HepG2 (cell line): ENCODE measurements around the gene LGALS8. TPM values are rescaled to one million over a fixed set of nuclear protein-coding genes. Genes with fewer than 3 reads are reported as not detected.
A peak's percentile ranks its signal among the peaks of the same experiment; 100 is the strongest.

Source experiments
- EED ChIP-seq: sonication (generic); formaldehyde crosslinking; IDR thresholded peaks from 2 replicates; pipeline ENCODE4 v1.5.0; 2020; ENCODE audit warnings: mild to moderate bottlenecking, missing genetic modification reagents
- EHMT2 ChIP-seq: fragments of 200-600 bp; sonication (generic); IDR thresholded peaks from 2 replicates; pipeline ENCODE4 v1.7.0; 2017; ENCODE audit warnings: antibody characterized with exemption, low read depth, low read length, borderline replicate concordance
- FOSL2 ChIP-seq: sonication (generic); formaldehyde crosslinking; IDR thresholded peaks from 2 replicates; pipeline ENCODE4 v1.4.0; 2020; ENCODE audit warnings: missing genetic modification reagents
- MBD4 ChIP-seq: IDR thresholded peaks from 2 replicates; pipeline ENCODE4 v1.6.1; 2012; ENCODE audit warnings: low read length, inconsistent platforms, borderline replicate concordance
- NCOR1 ChIP-seq: fragments of 200-600 bp; sonication (generic); IDR thresholded peaks from 2 replicates; pipeline ENCODE4 v1.7.0; 2017; ENCODE audit warnings: antibody characterized with exemption, low read length, borderline replicate concordance
- RARA ChIP-seq: IDR thresholded peaks from 2 replicates; pipeline ENCODE4 v1.6.1; 2016; ENCODE audit warnings: missing genetic modification reagents, missing compliant biosample characterization
- RFXANK ChIP-seq: IDR thresholded peaks from 2 replicates; pipeline ENCODE4 v1.6.1; 2016
- RXRA ChIP-seq: sonication (generic); formaldehyde crosslinking; IDR thresholded peaks from 2 replicates; pipeline ENCODE4 v1.5.1; 2020; ENCODE audit warnings: missing genetic modification reagents
- SIN3A ChIP-seq: IDR thresholded peaks from 2 replicates; pipeline ENCODE4 v1.6.1; 2011; ENCODE audit warnings: low read depth, mild to moderate bottlenecking, control low read depth, low read length, borderline replicate concordance
- SMAD1 ChIP-seq: sonication (generic); formaldehyde crosslinking; IDR thresholded peaks from 2 replicates; pipeline ENCODE4 v1.4.0; 2020; ENCODE audit warnings: missing genetic modification reagents, low read depth, mild to moderate bottlenecking, borderline replicate concordance
- SMARCE1 ChIP-seq: fragments of 450-650 bp; IDR thresholded peaks from 2 replicates; pipeline ENCODE4 v1.6.1; 2017; ENCODE audit warnings: borderline replicate concordance
- SMC3 ChIP-seq: IDR thresholded peaks from 2 replicates; pipeline ENCODE4 v1.6.1; 2011; ENCODE audit warnings: low read length, improper control_type of control experiment
- SUZ12 ChIP-seq: fragments of 150-350 bp; IDR thresholded peaks from 2 replicates; pipeline ENCODE4 v1.6.1; 2014; ENCODE audit warnings: low read depth, low read length
- THYN1 ChIP-seq: sonication (generic); formaldehyde crosslinking; IDR thresholded peaks from 2 replicates; pipeline ENCODE4 v1.8.1; 2023; ENCODE audit warnings: low read depth, mild to moderate bottlenecking, moderate library complexity, missing genetic modification reagents, borderline replicate concordance
- WIZ ChIP-seq: sonication (generic); formaldehyde crosslinking; IDR thresholded peaks from 2 replicates; pipeline ENCODE4 v1.5.1; 2020; ENCODE audit warnings: mild to moderate bottlenecking, missing genetic modification reagents
- ZBTB8A ChIP-seq: sonication (generic); formaldehyde crosslinking; IDR thresholded peaks from 2 replicates; pipeline ENCODE4 v1.4.0; 2020; ENCODE audit warnings: mild to moderate bottlenecking, low read depth, missing genetic modification reagents, borderline replicate concordance
- ZNF282 ChIP-seq: fragments of 450-650 bp; IDR thresholded peaks from 2 replicates; pipeline ENCODE4 v1.6.1; 2018; ENCODE audit not compliant: partially characterized antibody
- ZNF326 ChIP-seq: sonication (generic); formaldehyde crosslinking; IDR thresholded peaks from 2 replicates; pipeline ENCODE4 v1.4.0; 2020; ENCODE audit warnings: missing genetic modification reagents, borderline replicate concordance
- ZNF337 ChIP-seq: sonication (generic); formaldehyde crosslinking; IDR thresholded peaks from 2 replicates; pipeline ENCODE4 v1.5.1; 2020; ENCODE audit warnings: missing genetic modification reagents, low read depth, mild to moderate bottlenecking, borderline replicate concordance
- ZNF367 ChIP-seq: sonication (generic); formaldehyde crosslinking; IDR thresholded peaks from 2 replicates; pipeline ENCODE4 v1.4.0; 2020; ENCODE audit warnings: missing genetic modification reagents, borderline replicate concordance
- ZNF577 ChIP-seq: sonication (generic); formaldehyde crosslinking; IDR thresholded peaks from 2 replicates; pipeline ENCODE4 v1.4.0; 2020; ENCODE audit warnings: mild to moderate bottlenecking, low read depth, missing genetic modification reagents, borderline replicate concordance
- ZNF737 ChIP-seq: sonication (generic); formaldehyde crosslinking; IDR thresholded peaks from 2 replicates; pipeline ENCODE4 v1.5.0; 2020; ENCODE audit warnings: missing genetic modification reagents, mild to moderate bottlenecking, borderline replicate concordance
- ZNF780A ChIP-seq: sonication (generic); formaldehyde crosslinking; IDR thresholded peaks from 2 replicates; pipeline ENCODE4 v1.8.0; 2022; ENCODE audit warnings: mild to moderate bottlenecking, missing genetic modification reagents, moderate library complexity
- ZSCAN29 ChIP-seq: sonication (generic); formaldehyde crosslinking; conservative IDR thresholded peaks from 2 replicates; pipeline ENCODE4 v1.4.0; 2020; ENCODE audit warnings: mild to moderate bottlenecking, missing genetic modification reagents
- polyA plus RNA-seq, 8 experiments: library from polyadenylated mRNA; depleted of rRNA in 3 of 8; stranded (reverse) in 7 of 8; unstranded in 1 of 8; fragments of >200 nt; fragmentation: Illumina TruSeq in 4 of 8; extraction: Trizol in 4 of 8; gene quantifications; 2 replicates each; pipeline versions ENCODE4 v1.2.1 to v1.2.3, GENCODE V29; 2011 to 2016; ENCODE audit warnings: low read depth in 4 of 8, missing spikeins in 1 of 8, mixed read lengths in 1 of 8; ENCODE audit not compliant: insufficient read depth in 1 of 8
- total RNA-seq, 5 experiments: library from RNA; depleted of rRNA; stranded (reverse); fragments of >200 nt; fragmentation: Illumina TruSeq; extraction: Trizol; gene quantifications; 2 replicates each; pipeline ENCODE4 v1.2.3, GENCODE V29; 2016; ENCODE audit warnings: low read depth in 1 of 5
- TF ChIP-seq, protein P1 (sequence below): sonication (generic); formaldehyde crosslinking; IDR thresholded peaks from 2 replicates; pipeline ENCODE4 v1.5.0; 2020; ENCODE audit warnings: missing genetic modification reagents
- TF ChIP-seq, protein P2 (sequence below): sonication (generic); formaldehyde crosslinking; conservative IDR thresholded peaks from 2 replicates; pipeline ENCODE4 v1.8.1; 2023; ENCODE audit warnings: missing genetic modification reagents
- TF ChIP-seq, protein P3 (sequence below): sonication (generic); formaldehyde crosslinking; IDR thresholded peaks from 2 replicates; pipeline ENCODE4 v1.4.0; 2020; ENCODE audit warnings: missing genetic modification reagents, low read depth, mild to moderate bottlenecking, borderline replicate concordance
- TF ChIP-seq, protein P4 (sequence below): sonication (generic); formaldehyde crosslinking; IDR thresholded peaks from 2 replicates; pipeline ENCODE4 v1.8.0; 2022; ENCODE audit warnings: mild to moderate bottlenecking, missing genetic modification reagents, moderate library complexity

LGALS8 gene
- total and polyA plus RNA-seq, 2 of the 13 experiments (the other 11 are each of a cell fraction or from before 2014, with no cell fraction given) = 29.3 to 185 TPM

DNA sequence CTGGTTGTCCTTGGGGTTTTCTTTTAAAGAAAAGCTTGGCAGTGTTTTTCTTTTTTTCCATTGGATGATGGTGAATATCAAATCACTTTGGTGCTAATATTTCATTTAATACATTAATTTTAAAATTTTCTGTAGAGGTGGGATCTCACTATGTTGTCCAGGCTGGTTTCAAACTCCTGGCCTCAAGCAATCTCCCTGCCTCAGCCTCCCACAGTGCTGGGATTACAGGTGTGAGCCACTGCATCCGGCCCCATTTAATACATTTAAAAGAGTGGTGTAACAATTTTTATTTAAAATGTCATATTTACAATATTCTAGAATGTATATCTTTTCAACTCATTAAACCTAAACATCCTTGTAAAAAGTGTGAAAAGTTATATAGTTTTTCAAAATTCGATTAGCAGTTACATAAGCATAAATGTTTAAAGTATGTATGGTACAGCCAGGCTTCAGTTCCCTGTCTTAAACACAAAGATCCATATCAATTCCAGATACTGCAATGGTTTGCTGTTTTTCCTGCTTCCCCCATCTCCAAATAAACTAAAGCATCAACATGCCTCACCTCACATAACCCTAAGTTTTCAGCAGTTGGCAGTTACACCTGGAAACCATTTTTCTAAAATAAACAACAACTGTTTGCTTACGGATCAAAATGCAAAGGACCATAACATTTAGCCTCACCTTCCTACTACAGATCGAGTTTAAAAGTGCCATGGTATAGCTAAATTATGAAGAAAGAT is 8.9 kb upstream of the LGALS8 start (continued):
- no peak for TF ChIP-seq ZNF337 (CRISPR knock-in tag)
- peak; percentile 66; the same call in 1 of the 2 replicates for TF ChIP-seq RXRA (CRISPR knock-in tag)
- TF ChIP-seq RARA (CRISPR knock-in tag) = peak; percentile 65
- no peak for TF ChIP-seq ZNF780A (CRISPR knock-in tag)
- TF ChIP-seq WIZ (CRISPR knock-in tag) = no peak
- TF ChIP-seq, protein P1, sequence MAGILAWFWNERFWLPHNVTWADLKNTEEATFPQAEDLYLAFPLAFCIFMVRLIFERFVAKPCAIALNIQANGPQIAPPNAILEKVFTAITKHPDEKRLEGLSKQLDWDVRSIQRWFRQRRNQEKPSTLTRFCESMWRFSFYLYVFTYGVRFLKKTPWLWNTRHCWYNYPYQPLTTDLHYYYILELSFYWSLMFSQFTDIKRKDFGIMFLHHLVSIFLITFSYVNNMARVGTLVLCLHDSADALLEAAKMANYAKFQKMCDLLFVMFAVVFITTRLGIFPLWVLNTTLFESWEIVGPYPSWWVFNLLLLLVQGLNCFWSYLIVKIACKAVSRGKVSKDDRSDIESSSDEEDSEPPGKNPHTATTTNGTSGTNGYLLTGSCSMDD (CRISPR knock-in tag) = no peak
- TF ChIP-seq, protein P2, sequence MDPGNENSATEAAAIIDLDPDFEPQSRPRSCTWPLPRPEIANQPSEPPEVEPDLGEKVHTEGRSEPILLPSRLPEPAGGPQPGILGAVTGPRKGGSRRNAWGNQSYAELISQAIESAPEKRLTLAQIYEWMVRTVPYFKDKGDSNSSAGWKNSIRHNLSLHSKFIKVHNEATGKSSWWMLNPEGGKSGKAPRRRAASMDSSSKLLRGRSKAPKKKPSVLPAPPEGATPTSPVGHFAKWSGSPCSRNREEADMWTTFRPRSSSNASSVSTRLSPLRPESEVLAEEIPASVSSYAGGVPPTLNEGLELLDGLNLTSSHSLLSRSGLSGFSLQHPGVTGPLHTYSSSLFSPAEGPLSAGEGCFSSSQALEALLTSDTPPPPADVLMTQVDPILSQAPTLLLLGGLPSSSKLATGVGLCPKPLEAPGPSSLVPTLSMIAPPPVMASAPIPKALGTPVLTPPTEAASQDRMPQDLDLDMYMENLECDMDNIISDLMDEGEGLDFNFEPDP (CRISPR knock-in tag) = no peak
- no peak for TF ChIP-seq SIN3A
- TF ChIP-seq, protein P3, sequence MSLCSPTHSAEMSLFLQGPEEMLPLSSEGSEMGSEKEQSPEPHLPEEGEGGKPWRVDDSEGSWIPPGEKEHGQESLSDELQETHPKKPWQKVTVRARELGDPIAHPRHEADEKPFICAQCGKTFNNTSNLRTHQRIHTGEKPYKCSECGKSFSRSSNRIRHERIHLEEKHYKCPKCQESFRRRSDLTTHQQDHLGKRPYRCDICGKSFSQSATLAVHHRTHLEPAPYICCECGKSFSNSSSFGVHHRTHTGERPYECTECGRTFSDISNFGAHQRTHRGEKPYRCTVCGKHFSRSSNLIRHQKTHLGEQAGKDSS (CRISPR knock-in tag) = no peak
- no peak for TF ChIP-seq ZNF367 (CRISPR knock-in tag)
- TF ChIP-seq, protein P4, sequence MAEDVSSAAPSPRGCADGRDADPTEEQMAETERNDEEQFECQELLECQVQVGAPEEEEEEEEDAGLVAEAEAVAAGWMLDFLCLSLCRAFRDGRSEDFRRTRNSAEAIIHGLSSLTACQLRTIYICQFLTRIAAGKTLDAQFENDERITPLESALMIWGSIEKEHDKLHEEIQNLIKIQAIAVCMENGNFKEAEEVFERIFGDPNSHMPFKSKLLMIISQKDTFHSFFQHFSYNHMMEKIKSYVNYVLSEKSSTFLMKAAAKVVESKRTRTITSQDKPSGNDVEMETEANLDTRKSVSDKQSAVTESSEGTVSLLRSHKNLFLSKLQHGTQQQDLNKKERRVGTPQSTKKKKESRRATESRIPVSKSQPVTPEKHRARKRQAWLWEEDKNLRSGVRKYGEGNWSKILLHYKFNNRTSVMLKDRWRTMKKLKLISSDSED (CRISPR knock-in tag) = no peak
- no peak for TF ChIP-seq SMAD1
- TF ChIP-seq SMC3 = no peak; the same call in 1 of the 2 replicates
- TF ChIP-seq ZSCAN29 (CRISPR knock-in tag) = no peak
- no peak for TF ChIP-seq SMARCE1
- no peak for TF ChIP-seq THYN1 (CRISPR knock-in tag)
- no peak for TF ChIP-seq ZNF737 (CRISPR knock-in tag)
- no peak for TF ChIP-seq ZNF577 (CRISPR knock-in tag)
- no peak for TF ChIP-seq EHMT2
- TF ChIP-seq ZBTB8A (CRISPR knock-in tag) = no peak
- no peak for TF ChIP-seq EED (CRISPR knock-in tag)
- TF ChIP-seq ZNF282 = no peak
- TF ChIP-seq SUZ12 = no peak
- TF ChIP-seq ZNF326 = no peak
- TF ChIP-seq FOSL2 (CRISPR knock-in tag) = no peak
- peak; percentile 34; the same call in 1 of the 2 replicates for TF ChIP-seq NCOR1
- TF ChIP-seq MBD4 = no peak
- no peak for TF ChIP-seq RFXANK (CRISPR knock-in tag)
